Measurements from ENCODE around the gene C7orf25. TPM values are rescaled to one million over a fixed set of nuclear protein-coding genes. Genes with fewer than 3 reads are reported as not detected.

C7orf25 gene
- total and polyA plus RNA-seq, 2 of the 13 experiments (the other 11 are each of a cell fraction or from before 2014, with no cell fraction given), result 0.37 to 1.3 TPM

GRCh38 chr7:42961170-42961569 is 49.3 kb upstream of the C7orf25 start:
- ATAC-seq, result no peak
- TF ChIP-seq ZNF550 (CRISPR knock-in tag; IDR thresholded peaks at IDR 0.05; ENCODE audit: borderline replicate concordance) (no peak), ASH2L (IDR thresholded peaks at IDR 0.05; ENCODE audit: insufficient read length, low read depth, low read length) (no peak), SNAPC2 (CRISPR knock-in tag; IDR thresholded peaks at IDR 0.05) (no peak), SAP130 (CRISPR knock-in tag; IDR thresholded peaks at IDR 0.05; ENCODE audit: low read depth) (no peak), ZBTB43 (CRISPR knock-in tag; conservative IDR thresholded peaks at IDR 0.05) (no peak), RELA (CRISPR knock-in tag; IDR thresholded peaks at IDR 0.05) (no peak), HCFC1 (IDR thresholded peaks at IDR 0.05; ENCODE audit: low read depth, low read length) (no peak), ZHX2 (IDR thresholded peaks at IDR 0.05; ENCODE audit: low read depth) (no peak), ZHX2 (CRISPR knock-in tag; IDR thresholded peaks at IDR 0.05; ENCODE audit: borderline replicate concordance) (no peak), ZNF124 (CRISPR knock-in tag; IDR thresholded peaks at IDR 0.05) (no peak), CHD4 (IDR thresholded peaks at IDR 0.05; ENCODE audit: borderline replicate concordance, low read length) (no peak), KMT2A (CRISPR knock-in tag; IDR thresholded peaks at IDR 0.05) (no peak), MYPOP (CRISPR knock-in tag; IDR thresholded peaks at IDR 0.05) (no peak)
- TF ChIP-seq, protein P1, sequence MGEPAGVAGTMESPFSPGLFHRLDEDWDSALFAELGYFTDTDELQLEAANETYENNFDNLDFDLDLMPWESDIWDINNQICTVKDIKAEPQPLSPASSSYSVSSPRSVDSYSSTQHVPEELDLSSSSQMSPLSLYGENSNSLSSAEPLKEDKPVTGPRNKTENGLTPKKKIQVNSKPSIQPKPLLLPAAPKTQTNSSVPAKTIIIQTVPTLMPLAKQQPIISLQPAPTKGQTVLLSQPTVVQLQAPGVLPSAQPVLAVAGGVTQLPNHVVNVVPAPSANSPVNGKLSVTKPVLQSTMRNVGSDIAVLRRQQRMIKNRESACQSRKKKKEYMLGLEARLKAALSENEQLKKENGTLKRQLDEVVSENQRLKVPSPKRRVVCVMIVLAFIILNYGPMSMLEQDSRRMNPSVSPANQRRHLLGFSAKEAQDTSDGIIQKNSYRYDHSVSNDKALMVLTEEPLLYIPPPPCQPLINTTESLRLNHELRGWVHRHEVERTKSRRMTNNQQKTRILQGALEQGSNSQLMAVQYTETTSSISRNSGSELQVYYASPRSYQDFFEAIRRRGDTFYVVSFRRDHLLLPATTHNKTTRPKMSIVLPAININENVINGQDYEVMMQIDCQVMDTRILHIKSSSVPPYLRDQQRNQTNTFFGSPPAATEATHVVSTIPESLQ (CRISPR knock-in tag; conservative IDR thresholded peaks at IDR 0.05), result no peak

More at GRCh38 chr7:42961170-42961569, 49.3 kb upstream of the C7orf25 start:
- Histone ChIP-seq H3K9ac (ENCODE audit: insufficient read depth, low read depth, low read length) (no peak overlapping the region), H3K27ac (ENCODE audit: extremely low read length, insufficient read depth, low read length) (no peak overlapping the region), H3K27me3 (ENCODE audit: control insufficient read depth in 1 of 2, insufficient read depth in 2 of 2, low read length in 2 of 2) (0 out of 5 replicates have a peak, but pooled peaks cover 0 to 1% of the 10 kb centered on the region in 2 experiments), H3K4me2 (ENCODE audit: low read depth, low read length) (no peak overlapping the region), H3K4me1 (ENCODE audit: insufficient read depth, low read length) (no peaks in the 10 kb centered on the region), H4K20me1 (ENCODE audit: insufficient read depth, low read length) (no peaks in the 10 kb centered on the region), H3K4me3 (replicated peaks in 1 of 3; ENCODE audit: insufficient read depth in 1 of 3, low read depth in 2 of 3, low read length in 3 of 3) (no peak overlapping the region), H3K9me3 (ENCODE audit: low read length) (peaks cover 4% of the 10 kb centered on the region; the same call in 1 of the 2 replicates), H3K36me3 (replicated peaks in 1 of 2; ENCODE audit: control insufficient read depth in 1 of 2, insufficient read depth in 2 of 2, low read length in 2 of 2) (no peaks in the 10 kb centered on the region), H2AFZ (ENCODE audit: low read length) (no peak overlapping the region), H3K79me2 (ENCODE audit: insufficient read depth, low read length) (no peaks in the 10 kb centered on the region)
- intact Hi-C loops (cut with micrococcal nuclease; ENCODE audit: unreplicated experiment), result no loop called here
- DNase-seq (ENCODE audit: low spot score) (no peak), FAIRE-seq (no peak)
- BruUV-seq (replicated peaks), result no TSS peak
- in situ Hi-C loops (cut with HindIII; ENCODE audit: extremely low pct_ligation_motif_present, low pct_unique_long_range_greater_than_20kb), result no loop called here
- POLR2A ChIA-PET, result no interaction called here
- CTCF ChIA-PET (ENCODE audit: low intra/inter-chr PET ratio, low total read pairs), result no interaction called here
- WGBS (ENCODE audit: low lambda C conversion rate), result 0% methylated on average over 2 of the region's 2 CpGs
